Mammary epithelial cell (primary cell): ENCODE data around the gene DOCK6.
"Not testable (repeated sequence)": the region's sequence is repeated elsewhere in the genome, so short reads cannot be mapped to it uniquely, and the experiment has no call there.

Source experiments
- EZH2 ChIP-seq: IDR thresholded peaks from 2 replicates; pipeline ENCODE4 v1.6.1; 2012; ENCODE audit warnings: low read length, inconsistent platforms, borderline replicate concordance
- TF ChIP-seq, protein P1 (sequence below), 2 donors: IDR thresholded peaks in 1 of 2; conservative IDR thresholded peaks in 1 of 2; 2 replicates each; pipeline ENCODE4 v1.5.1; 2011 to 2012; ENCODE audit warnings: inconsistent platforms in 2 of 2, low read length in 2 of 2, mild to moderate bottlenecking in 2 of 2, control low read depth in 1 of 2, low read depth in 1 of 2; ENCODE audit not compliant: insufficient read depth in 1 of 2; ENCODE audit errors: extremely low read depth in 1 of 2

DNA sequence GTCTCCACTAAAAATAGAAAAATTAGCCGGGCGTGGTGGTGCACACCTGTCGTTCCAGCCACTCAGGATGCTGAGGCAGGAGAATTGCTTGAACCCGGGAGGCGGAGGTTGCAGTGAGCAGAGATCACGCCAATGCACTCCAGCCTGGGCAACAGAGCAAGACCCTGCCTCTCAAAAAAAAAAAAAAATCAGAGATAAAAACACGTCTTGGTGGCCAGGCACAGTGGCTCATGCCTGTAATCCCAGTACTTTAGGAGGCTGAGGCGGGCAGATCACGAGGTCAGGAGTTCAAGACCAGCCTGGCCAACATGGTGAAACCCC lies 83.2 kb downstream of the DOCK6 start:
- TF ChIP-seq, protein P1, sequence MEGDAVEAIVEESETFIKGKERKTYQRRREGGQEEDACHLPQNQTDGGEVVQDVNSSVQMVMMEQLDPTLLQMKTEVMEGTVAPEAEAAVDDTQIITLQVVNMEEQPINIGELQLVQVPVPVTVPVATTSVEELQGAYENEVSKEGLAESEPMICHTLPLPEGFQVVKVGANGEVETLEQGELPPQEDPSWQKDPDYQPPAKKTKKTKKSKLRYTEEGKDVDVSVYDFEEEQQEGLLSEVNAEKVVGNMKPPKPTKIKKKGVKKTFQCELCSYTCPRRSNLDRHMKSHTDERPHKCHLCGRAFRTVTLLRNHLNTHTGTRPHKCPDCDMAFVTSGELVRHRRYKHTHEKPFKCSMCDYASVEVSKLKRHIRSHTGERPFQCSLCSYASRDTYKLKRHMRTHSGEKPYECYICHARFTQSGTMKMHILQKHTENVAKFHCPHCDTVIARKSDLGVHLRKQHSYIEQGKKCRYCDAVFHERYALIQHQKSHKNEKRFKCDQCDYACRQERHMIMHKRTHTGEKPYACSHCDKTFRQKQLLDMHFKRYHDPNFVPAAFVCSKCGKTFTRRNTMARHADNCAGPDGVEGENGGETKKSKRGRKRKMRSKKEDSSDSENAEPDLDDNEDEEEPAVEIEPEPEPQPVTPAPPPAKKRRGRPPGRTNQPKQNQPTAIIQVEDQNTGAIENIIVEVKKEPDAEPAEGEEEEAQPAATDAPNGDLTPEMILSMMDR (conservative IDR thresholded peaks at IDR 0.05 in 1 of 2, IDR thresholded peaks at IDR 0.05 in 1 of 2; ENCODE audit: extremely low read depth in 1 of 2, insufficient read depth in 1 of 2, low read depth in 1 of 2, low read length in 2 of 2) = not testable (repeated sequence)
- not testable (repeated sequence) for TF ChIP-seq EZH2
